Activated T-helper 17 cell treated with anti-CD3 and anti-CD28 coated beads, Interleukin-2, amount 50 U/mL, for 72 hours (primary cell): ENCODE measurements around the gene DUSP8. TPM values are rescaled to one million over a fixed set of nuclear protein-coding genes. Genes with fewer than 3 reads are reported as not detected.

Source experiments
- ATAC-seq: fragments of 150-1000 bp; cut with Tn5 transposase; replicated peaks from 2 replicates; pipeline ENCODE4 v1.10.0; 2021; ENCODE audit warnings: mild to moderate bottlenecking, moderate library complexity
- H3K27ac Mint-ChIP-seq: one replicate; pipeline ENCODE4 v1.8.0; 2022; ENCODE audit warnings: mixed read lengths
- H3K27me3 Mint-ChIP-seq: one replicate; pipeline ENCODE4 v1.8.0; 2022; ENCODE audit warnings: mixed read lengths
- H3K36me3 Mint-ChIP-seq: one replicate; pipeline ENCODE4 v1.8.0; 2022; ENCODE audit warnings: low read depth, mild to moderate bottlenecking, mixed read lengths
- H3K4me1 Mint-ChIP-seq: one replicate; pipeline ENCODE4 v1.8.0; 2022; ENCODE audit warnings: mixed read lengths
- H3K4me3 Mint-ChIP-seq: one replicate; pipeline ENCODE4 v1.8.0; 2022; ENCODE audit warnings: mild to moderate bottlenecking, mixed read lengths
- H3K9me3 Mint-ChIP-seq: one replicate; pipeline ENCODE4 v1.8.0; 2022; ENCODE audit warnings: mixed read lengths
- total RNA-seq, 2 donors: library from RNA; stranded (reverse); gene quantifications; one replicate each; pipeline ENCODE4 v1.2.3, GENCODE V29; 2022

Gene DUSP8
- total RNA-seq, 2 donors from 2014 or later = 0.80 to 1.7 TPM

DNA sequence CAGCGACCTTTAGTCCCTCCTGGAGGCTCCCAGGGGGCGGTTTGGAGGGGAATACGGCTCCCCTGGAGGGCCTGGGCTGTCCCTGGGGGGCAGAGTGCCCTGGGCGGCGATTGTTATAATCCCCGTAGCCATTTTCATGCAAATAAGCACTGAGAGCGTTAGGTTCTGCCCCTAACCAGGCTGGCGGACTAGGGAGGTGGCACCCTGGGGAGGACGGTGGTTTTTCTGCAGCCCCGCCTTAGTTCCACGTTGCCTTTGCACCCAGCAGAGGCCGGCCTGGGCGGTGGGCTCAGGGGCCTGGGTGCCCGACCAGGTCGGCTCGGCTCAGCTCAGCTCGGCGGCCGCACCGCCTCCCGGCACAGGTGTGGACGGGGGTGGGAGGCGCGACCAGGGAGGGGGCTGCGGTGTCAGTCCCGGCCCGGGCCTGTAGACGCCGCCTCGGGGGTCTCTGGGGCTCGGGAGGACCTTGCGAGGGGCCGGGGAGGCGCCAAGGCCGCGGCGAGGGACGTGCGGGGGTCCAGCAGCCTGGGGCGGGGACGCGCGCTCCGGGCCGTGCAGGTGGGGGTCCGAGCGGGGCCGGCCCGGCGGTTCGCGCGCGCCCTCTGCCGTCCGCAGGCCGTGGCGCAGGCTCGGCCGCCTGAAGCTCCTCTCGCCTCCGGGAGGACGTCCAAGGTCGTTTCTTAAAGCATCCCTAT lies 2.3 kb upstream of the DUSP8 start:
- peak; percentile 59 for ATAC-seq
- Mint-ChIP-seq H3K4me3 (peak overlapping the region; percentile 70), H3K4me1 (no peaks in the 10 kb centered on the region), H3K9me3 (no peaks in the 10 kb centered on the region), H3K27ac (no peak overlapping the region), H3K36me3 (no peaks in the 10 kb centered on the region), H3K27me3 (no peaks in the 10 kb centered on the region)

- Mint-ChIP-seq H3K9me3 (no peaks in the 10 kb centered on the region), H3K4me1 (no peaks in the 10 kb centered on the region), H3K27ac (peak overlapping the region; percentile 43), H3K4me3 (peak overlapping the region; percentile 70), H3K27me3 (no peaks in the 10 kb centered on the region), H3K36me3 (no peaks in the 10 kb centered on the region)
- no peak for ATAC-seq
These were observed 1.8 kb upstream of the DUSP8 start for GRCh38 chr11:1573903-1574237.

- Mint-ChIP-seq H3K27me3 (no peaks in the 10 kb centered on the region), H3K4me3 (peak overlapping the region; percentile 70), H3K27ac (peak overlapping the region; percentile 43), H3K4me1 (no peaks in the 10 kb centered on the region), H3K36me3 (no peaks in the 10 kb centered on the region), H3K9me3 (no peaks in the 10 kb centered on the region)
- peak; percentile 27 for ATAC-seq
These were observed 1.2 kb upstream of the DUSP8 start for GRCh38 chr11:1573077-1573902.

DNA sequence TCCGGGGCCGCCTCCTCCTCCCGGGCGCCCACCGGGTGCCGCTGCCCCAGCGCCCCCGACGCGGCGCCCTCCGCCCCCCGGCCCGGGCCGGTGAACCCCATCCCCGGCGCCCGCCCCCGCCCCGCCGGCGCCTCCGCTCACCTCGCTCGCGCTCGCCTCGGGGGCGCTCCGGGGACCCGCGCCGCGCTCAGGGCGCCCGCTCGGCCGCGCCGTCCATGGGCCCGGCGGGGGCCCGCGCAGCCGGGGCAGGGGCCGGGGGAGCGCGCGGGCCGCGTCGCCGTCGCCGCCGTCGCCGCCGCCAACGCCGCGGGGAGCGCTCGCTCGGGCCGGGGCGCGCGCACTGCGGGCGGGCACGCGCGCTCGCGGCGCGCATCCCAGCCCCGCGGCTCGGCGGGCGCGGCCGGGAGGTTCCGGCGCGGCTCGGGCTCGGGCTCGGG lies 293 bp downstream of the DUSP8 start:
- H3K36me3 Mint-ChIP-seq = no peaks in the 10 kb centered on the region
- no peak overlapping the region for H3K27ac Mint-ChIP-seq
- no peaks in the 10 kb centered on the region for H3K4me1 Mint-ChIP-seq
- H3K9me3 Mint-ChIP-seq = no peaks in the 10 kb centered on the region
- ATAC-seq = peak; percentile 15
- H3K27me3 Mint-ChIP-seq = no peaks in the 10 kb centered on the region
- H3K4me3 Mint-ChIP-seq = no peak overlapping the region

DNA sequence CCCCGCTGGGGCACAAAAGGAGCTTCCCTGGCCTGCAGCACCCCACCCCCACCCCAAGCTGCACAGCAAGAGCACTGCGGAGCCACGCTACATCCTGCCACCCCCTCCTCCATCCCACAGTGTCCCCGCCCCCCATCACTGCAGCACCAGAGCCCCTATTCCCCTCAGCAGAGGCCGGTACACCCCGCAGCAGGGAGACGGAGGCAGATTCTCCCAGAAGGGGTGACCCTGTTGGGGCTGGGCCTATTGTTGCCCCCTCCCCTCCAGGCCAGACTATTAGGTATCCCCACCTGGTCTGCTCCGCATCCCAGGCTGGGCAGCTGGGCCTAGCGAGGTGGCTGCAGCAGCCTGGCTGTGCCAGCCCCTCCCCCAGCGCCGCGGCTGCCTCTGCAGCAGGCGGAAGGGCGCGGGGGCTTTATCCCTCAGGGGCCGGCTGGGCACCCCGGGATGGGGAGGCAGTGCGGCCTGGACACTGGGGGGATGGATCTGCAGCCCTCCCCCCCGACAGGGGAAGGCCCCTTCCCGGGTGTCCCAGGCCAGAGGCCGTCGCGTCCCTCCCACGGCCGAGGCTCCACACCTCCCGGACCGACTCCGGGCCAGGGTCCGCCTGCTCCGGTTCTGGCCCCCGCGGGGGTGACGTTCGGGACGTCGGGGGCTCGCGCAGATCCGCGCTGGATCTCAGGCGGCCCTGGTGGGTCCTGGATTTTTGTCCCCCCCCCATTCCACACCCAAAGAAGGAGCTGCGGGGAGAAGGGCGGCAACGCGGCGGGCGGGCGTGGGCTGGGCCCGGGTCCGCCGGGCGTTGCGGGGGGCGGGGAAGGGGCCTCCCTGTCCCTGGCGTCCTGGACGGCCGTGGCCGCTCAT lies 943 bp downstream of the DUSP8 start:
- no peak for ATAC-seq
- Mint-ChIP-seq H3K36me3 (no peaks in the 10 kb centered on the region), H3K4me1 (no peaks in the 10 kb centered on the region), H3K4me3 (peak overlapping the region; percentile 39), H3K27ac (no peak overlapping the region), H3K27me3 (no peaks in the 10 kb centered on the region), H3K9me3 (no peaks in the 10 kb centered on the region)

GRCh38 chr11:1570531-1570895 lies 1.6 kb downstream of the DUSP8 start:
- no peaks in the 10 kb centered on the region for H3K9me3 Mint-ChIP-seq

DNA sequence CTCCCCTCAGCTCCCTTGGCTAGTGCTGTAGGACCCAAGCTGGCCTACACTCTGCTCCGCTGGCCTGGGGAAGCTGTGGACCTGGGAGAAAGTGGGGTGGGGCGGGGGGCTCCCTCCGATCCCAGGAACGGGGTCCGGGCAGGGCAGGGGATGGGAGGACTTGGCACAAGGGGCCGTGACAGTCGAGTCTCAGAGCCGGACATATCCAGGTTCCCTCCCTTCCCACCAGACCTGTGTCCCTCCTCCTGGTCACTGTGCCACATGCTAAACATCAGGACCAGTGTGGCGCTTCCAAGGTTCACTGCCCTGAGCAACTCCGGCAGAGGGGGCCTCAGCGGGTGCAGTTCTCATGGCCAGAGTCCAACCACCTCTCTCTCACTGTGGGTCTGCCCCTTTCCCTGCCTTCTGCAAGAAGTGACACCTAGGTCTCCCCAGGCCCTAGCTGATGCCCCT lies 2.0 kb downstream of the DUSP8 start:
- Mint-ChIP-seq H3K9me3 (no peaks in the 10 kb centered on the region), H3K36me3 (no peaks in the 10 kb centered on the region), H3K4me3 (no peak overlapping the region), H3K27ac (no peak overlapping the region), H3K4me1 (no peaks in the 10 kb centered on the region), H3K27me3 (no peaks in the 10 kb centered on the region)
- ATAC-seq = no peak

More at GRCh38 chr11:1570531-1570895, 1.6 kb downstream of the DUSP8 start:
- peak overlapping the region; percentile 39 for H3K4me3 Mint-ChIP-seq
- H3K4me1 Mint-ChIP-seq = no peaks in the 10 kb centered on the region
- no peaks in the 10 kb centered on the region for H3K36me3 Mint-ChIP-seq
- no peak for ATAC-seq
- H3K27me3 Mint-ChIP-seq = no peaks in the 10 kb centered on the region
- H3K27ac Mint-ChIP-seq = no peak overlapping the region

DNA sequence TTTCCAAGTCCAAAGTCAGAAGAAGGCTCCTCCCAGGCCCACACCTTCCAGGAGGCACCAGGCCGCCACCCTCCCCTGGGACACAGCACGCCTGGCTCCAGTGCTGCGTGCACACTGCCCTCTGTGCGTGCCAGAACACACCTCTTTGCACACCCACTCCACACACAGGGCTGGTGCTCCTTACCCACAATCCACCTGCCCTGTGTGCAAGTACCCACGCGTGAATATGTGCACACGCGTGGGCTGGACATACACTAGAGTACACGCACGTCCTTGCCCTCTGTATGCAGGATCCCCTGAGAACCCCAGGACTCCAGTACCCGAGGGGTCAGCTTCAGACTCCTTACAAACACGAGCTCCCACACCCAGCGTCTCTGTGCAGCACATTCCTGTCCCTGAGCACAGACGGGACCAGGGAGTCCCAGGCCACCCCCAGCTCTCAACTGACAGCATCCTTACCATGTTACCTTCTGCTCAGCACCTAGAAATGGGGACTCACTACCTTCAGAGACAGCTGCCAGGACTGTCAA lies 2.8 kb downstream of the DUSP8 start:
- Mint-ChIP-seq H3K27ac (no peak overlapping the region), H3K4me1 (no peaks in the 10 kb centered on the region), H3K4me3 (no peak overlapping the region), H3K9me3 (no peaks in the 10 kb centered on the region), H3K27me3 (no peaks in the 10 kb centered on the region), H3K36me3 (no peaks in the 10 kb centered on the region)
- no peak for ATAC-seq

DNA sequence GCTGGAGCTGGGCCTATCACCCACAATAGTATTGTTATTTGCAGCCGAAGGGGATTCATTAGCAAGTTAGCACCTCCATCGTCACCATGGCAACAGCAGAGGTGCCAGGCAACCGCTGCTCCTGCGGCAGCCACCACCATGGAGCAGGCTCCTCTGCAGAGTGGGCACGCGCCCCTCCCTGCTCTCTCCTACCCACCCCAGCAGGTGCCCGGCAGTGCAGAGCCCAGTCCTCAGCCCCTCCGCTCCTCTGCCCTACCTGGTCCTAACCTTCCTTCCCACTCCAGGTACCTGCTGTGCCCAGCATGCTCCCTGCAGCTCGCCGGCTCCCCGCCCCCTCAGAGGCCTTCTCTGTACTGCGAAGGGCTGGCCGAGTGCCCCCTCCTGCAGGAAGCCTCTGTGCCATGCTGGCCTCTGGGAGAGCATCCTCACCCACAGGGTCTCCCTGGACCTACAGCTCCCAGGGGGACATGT lies 3.6 kb downstream of the DUSP8 start:
- H3K4me1 Mint-ChIP-seq = no peaks in the 10 kb centered on the region
- H3K36me3 Mint-ChIP-seq = no peaks in the 10 kb centered on the region
- H3K4me3 Mint-ChIP-seq = no peak overlapping the region

GRCh38 chr11:1567721-1568100 lies 4.4 kb downstream of the DUSP8 start:
- Mint-ChIP-seq H3K27ac (no peak overlapping the region), H3K4me3 (no peak overlapping the region), H3K9me3 (no peaks in the 10 kb centered on the region), H3K36me3 (no peaks in the 10 kb centered on the region), H3K27me3 (no peaks in the 10 kb centered on the region), H3K4me1 (no peaks in the 10 kb centered on the region)
- no peak for ATAC-seq

More for the DNA sequence above, 3.6 kb downstream of the DUSP8 start:
- Mint-ChIP-seq H3K27ac (no peak overlapping the region), H3K9me3 (no peaks in the 10 kb centered on the region), H3K27me3 (no peaks in the 10 kb centered on the region)
- no peak for ATAC-seq

DNA sequence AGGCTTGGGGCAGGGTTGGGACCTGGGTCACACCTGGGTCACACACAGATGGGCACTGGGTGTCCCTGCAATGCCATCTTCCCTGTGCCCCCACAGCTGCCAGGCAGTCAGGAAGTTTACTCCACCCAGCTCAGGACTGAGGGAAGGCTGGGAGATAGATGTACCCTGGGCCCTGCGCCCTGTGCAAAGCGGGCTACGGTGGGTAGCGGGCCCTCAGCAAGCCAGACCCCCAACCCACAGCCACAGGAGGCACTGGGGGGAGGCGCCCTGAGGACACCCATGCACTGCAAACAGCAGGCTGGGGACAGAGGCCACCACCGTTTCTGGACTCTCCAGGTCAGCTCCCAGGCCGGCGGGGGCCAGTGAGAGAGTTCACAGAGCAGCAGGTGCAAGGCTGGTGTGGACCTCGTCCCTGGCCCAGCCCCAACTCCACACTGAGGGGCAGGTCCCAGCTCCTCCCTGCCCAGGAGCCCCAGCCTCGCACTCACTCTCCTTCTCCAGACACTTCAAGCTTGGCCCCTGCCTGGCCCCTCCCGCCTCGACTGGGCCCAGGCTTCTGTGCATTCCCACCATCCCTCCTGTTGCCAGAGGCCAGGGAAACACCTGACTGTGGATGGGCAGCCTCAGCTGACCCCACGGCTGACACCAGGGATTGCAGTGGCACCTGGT lies 4.9 kb downstream of the DUSP8 start:
- Mint-ChIP-seq H3K27ac (no peak overlapping the region), H3K27me3 (no peaks in the 10 kb centered on the region), H3K9me3 (no peaks in the 10 kb centered on the region), H3K4me1 (no peaks in the 10 kb centered on the region), H3K36me3 (no peaks in the 10 kb centered on the region), H3K4me3 (no peak overlapping the region)
- ATAC-seq = no peak

DNA sequence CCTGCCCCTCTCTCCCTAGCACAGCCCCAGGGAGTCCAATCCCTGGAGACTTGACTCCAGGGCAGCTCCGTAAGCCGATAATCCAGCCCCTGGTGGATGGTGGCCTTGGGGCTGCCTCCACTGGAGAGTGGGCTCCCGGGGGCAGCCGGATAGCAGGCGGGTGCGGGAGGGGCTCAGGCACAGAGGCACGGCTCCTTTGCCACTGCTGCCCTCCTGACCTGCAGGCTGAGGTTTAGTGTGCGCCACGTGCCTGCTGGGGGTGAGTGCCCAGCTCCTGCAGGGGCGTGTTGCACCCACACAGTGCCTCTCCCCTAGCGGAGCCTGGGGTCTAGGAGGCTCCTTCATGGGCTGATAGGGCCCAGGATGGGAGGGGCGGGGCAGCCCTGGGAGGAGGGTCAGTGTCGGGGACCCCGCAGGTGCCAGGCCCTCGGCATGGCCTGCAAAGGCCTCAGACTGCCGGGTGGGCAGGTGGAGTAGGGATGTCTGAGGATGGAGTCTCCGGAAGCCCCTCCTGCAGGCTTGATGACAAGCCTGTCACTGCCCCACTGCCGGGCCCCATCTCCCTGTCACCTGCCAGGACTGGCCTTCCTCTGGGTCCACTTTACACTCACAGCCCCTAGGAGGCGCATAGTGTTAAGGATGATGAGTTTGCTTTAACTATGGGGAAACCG lies 5.6 kb downstream of the DUSP8 start:
- Mint-ChIP-seq H3K9me3 (no peaks in the 10 kb centered on the region), H3K4me3 (no peak overlapping the region), H3K4me1 (no peaks in the 10 kb centered on the region), H3K27me3 (no peaks in the 10 kb centered on the region), H3K36me3 (no peaks in the 10 kb centered on the region), H3K27ac (no peak overlapping the region)
- ATAC-seq = no peak

GRCh38 chr11:1565904-1566247 lies 6.2 kb downstream of the DUSP8 start:
- Mint-ChIP-seq H3K27me3 (no peaks in the 10 kb centered on the region), H3K36me3 (no peaks in the 10 kb centered on the region), H3K4me1 (no peaks in the 10 kb centered on the region), H3K9me3 (no peaks in the 10 kb centered on the region), H3K27ac (no peak overlapping the region), H3K4me3 (no peak overlapping the region)
- ATAC-seq = no peak
